GM18867 (cell line): ENCODE results near the gene MYO18B.
"Not testable (repeated sequence)": the region's sequence is repeated elsewhere in the genome, so short reads cannot be mapped to it uniquely, and the experiment has no call there.

Experiments used
- ATAC-seq: cut with Tn5 transposase; IDR thresholded peaks from one replicate; pipeline ENCODE4 v1.9.1; 2021; ENCODE audit warnings: mild to moderate bottlenecking, moderate library complexity; ENCODE audit not compliant: unreplicated experiment

MYO18B gene

DNA sequence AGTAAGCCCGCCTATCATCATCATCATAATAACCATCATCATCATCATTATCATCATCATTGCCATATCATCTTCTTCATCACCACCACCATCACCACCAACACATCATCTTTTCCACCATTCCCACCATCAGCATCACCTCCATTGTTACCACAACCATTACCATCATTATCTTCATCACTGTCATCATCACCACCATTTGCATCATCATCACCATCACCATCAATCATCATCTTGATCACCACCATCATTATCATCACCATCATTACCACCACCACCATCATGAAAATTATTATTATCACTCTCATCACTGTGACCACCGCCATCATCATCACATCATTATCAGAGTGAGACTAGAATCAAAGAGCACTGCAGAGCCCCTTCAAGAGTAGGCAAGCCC is 227.9 kb downstream of the MYO18B start:
- no peak for ATAC-seq

DNA sequence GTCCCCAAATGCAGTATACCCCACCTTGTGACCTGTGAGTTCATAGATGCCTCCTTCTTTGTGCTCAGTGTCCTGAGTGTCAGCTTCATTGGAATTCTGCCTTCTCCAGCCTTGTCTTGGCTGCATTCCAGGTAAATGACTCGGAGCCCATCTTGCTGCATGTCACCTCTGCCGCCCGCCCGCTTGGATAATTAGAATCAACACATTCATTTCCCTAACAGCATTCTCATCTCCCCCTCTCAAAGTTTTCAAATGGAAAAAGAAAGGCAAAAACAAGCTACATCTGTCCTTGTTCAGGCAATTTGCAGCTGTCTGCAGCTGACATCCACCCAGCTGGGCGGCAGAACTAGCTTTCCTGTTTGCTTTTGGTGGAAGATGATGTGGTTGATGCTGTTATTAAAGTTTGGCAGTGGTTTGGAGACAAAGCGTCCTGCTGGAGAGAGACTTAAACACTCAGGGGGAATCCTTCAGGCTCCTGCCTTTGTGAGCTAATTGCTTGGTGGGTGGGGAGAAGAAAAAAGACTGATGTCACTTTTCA is 228.5 kb downstream of the MYO18B start:
- ATAC-seq = no peak

- no peak for ATAC-seq
Measured at GRCh38 chr22:25970999-25971811, 229.2 kb downstream of the MYO18B start.

DNA sequence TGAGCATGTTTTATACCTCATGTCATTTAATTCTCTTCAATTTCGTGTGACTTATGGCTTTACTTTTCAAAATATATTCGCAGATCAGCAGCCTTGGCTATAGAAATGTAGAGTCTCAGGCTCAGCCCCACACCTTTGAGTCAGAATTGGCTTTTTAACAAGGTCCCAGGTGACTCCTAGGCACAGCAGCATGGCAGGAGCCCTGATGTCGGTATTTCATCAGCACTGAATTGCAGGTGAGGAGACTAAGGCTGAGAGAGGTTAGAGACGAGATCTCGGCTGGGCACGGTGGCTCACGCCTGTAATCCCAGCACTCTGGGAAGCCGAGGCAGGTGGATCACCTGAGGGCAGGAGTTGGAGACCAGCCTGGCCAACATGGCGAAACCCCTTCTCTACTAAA is 230.4 kb downstream of the MYO18B start:
- no peak for ATAC-seq

DNA sequence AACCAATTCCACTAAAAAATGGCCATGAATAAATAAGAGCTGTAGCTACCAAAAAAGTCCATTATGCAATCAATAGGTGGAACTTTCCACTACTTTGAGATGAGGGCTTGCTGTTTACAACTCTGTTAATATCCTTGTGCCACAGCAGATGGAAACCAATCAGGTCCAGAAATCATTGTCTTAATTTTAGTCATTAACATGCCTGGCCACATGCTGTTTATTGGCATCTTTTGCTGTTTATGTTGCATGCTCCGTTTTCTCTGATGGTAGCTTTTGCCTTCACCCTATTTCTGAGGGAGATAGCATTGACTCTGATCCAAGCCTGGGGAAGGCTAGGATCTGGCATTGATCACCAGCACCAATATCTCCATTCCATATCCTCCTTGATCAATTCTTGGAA is 234.4 kb downstream of the MYO18B start:
- no peak for ATAC-seq

- no peak for ATAC-seq
Measured at GRCh38 chr22:25979968-25980367, 238.0 kb downstream of the MYO18B start.

DNA sequence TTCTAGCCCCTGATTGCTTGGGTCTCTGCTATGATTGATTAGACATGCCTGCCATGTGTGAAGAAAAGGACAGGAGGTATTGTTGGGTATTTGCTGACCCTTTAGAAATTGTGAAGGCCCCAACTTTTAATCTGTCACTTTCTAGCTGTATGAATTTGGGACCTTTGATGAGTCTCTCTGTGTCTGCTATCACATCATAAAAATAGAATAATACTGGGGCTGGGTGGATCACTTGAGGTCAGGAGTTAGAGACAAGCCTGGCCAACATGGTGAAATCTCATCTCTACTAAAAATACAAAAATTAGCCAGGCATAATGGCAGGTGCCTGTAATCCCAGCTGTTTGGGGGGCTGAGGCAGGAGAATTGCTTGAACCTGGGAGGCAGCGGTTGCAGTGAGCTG is 242.9 kb downstream of the MYO18B start:
- not testable (repeated sequence) for ATAC-seq

DNA sequence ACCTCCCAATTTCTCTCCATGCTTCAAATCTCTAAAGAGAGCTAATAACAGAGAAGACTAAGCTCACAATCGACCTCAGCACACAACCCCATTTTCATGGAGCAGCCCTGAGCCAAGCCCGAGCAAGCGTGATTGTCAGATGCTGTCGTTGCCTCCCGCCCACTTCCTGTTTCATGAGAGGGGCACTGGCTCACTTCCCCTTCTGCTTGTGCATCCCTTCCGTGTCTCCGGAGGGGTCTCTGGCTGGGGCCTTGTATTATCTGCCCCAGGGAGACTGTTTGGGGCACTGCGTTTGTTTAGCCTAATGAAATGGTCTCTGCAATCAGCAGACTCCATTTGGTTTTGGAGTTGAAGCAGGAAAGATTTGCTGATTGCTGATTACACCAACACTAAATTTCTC is 246.0 kb downstream of the MYO18B start:
- no peak for ATAC-seq

- ATAC-seq = no peak
Measured at GRCh38 chr22:25990940-25991339, 249.0 kb downstream of the MYO18B start.

- ATAC-seq = no peak
Measured at GRCh38 chr22:25992331-25992730, 250.3 kb downstream of the MYO18B start.

DNA sequence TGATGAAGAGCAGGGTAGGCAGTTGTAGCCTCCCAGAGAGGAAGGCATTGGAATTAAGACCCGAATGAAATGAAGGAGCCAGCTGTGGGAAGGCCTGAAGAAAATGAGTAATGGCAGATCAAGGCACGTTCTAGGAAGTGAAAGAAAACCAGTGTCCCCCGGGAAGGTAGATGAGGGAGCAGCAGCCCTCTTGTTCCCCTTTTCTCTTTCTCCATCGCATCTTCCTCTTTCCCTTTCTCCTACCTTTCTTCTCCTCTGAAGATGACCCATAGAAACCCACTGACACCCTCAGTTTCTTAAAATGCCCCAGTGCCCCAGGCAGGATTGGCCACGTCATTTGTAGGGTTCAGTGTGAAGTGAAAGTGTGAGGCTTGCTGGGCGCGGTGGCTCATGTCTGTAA is 254.7 kb downstream of the MYO18B start:
- no peak for ATAC-seq

DNA sequence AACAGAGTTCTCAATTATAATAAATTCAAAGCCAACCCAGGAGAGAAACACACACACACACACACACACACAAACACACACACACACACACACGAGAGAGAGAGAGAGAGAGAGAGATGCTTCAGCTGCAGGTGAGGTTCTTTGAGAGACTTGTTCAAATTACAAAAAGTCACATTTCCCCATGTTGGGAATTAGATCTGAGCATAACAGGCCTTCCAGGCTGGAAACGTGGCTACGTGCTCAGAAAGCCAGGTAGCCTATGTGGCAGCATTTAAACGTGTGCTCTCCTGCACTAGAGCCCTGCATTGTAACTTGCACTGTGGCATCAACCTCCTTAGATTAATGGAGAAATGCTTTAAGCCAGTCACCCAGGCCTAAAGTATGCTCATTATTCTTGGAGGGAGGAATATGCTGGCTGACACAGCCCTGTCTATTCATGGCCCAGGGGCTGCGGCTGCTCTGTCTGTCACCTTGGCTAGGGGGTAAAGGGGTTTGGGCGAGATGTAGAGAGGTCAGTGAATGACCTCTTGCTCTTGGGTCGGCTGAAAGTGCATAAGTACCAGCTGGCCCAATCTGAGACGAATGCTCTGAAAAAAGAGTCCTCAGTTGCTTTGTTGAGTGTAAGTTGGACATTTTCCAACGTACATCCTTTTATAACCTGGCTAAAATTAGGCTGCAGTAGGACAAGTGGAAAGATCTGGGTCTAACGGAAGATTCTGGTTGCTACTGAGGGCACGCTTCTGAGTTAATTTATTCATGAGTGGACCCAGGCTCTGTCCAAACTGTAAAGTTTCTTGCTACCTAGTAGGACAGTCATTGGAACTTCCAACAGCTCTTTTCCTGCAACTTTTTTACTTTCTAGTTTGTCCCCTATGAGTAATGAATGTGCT is 256.1 kb downstream of the MYO18B start:
- ATAC-seq = no peak

GRCh38 chr22:26002456-26002855 is 260.5 kb downstream of the MYO18B start:
- no peak for ATAC-seq

GRCh38 chr22:26004477-26004876 is 262.5 kb downstream of the MYO18B start:
- ATAC-seq = no peak

GRCh38 chr22:26008587-26008986 is 266.6 kb downstream of the MYO18B start:
- no peak for ATAC-seq

DNA sequence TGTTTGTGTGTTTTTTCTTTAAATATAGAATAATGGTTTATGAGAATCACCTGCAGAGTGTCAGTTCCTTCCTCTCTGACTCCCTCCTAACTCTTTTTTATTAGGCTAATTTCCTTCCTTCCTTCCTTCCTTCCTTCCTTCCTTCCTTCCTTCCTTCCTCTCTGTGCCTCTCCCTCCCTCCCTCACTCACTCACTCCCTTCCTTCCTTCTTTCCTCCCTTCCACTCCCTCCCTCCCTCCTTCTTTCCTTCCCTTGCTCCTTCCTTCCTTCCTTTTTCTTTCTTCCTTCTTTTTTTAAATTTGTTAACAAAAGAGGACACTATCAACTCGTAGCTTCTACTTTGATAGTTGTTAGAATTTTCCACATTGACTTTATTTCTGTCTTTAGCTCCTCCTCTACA is 274.9 kb downstream of the MYO18B start:
- no peak for ATAC-seq

- ATAC-seq = no peak
Measured at GRCh38 chr22:26017932-26018331, 275.9 kb downstream of the MYO18B start.

GRCh38 chr22:26019596-26019995 is 277.6 kb downstream of the MYO18B start:
- ATAC-seq = no peak

DNA sequence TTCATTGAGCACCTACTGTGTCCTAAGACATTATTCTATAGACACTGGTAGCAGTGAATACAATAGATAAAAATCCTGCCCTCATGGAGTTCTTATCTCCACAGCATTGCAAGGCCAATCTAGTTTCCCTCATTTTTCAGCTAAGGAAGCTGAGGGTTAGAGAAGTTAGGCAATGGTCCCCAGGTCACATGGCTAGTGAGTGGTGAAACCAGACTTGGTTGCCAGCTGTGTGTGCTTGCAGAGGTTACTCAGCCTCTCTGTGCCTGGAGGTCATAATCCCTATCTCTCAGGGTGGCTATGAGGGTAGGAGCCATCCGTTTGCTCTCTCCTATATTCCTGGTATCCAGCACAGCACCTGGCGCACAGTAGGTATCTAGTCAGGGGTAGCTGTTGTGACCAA is 279.5 kb downstream of the MYO18B start:
- no peak for ATAC-seq

GRCh38 chr22:26023104-26023775 is 281.3 kb downstream of the MYO18B start:
- no peak for ATAC-seq

GRCh38 chr22:26025626-26026025 is 283.6 kb downstream of the MYO18B start:
- ATAC-seq = no peak
